OCI-LY7 (cell line): ENCODE results near the gene ACKR4. TPM values are rescaled to one million over a fixed set of nuclear protein-coding genes. Genes with fewer than 3 reads are reported as not detected.
A peak's percentile ranks its signal among the peaks of the same experiment; 100 is the strongest.

Experiments
- Bru-seq: library from RNA; stranded (reverse); fragments of 400-500 nt; gene quantifications from one replicate; lab custom pipeline; 2021; lab: Mats Ljungman, UMichigan
- BruChase-seq, 2 experiments: library from RNA; stranded (reverse); fragments of 400-500 nt; gene quantifications; one replicate each; lab custom pipeline; 2021; lab: Mats Ljungman, UMichigan
- BruUV-seq: library from RNA; stranded (reverse); fragments of 400-500 nt; replicated peaks from 2 replicates; lab custom pipeline; 2021; lab: Mats Ljungman, UMichigan
- CTCF ChIA-PET: fragments of 300-600 bp; sonication (Branson Sonifier 250); formaldehyde crosslinking; loops from one replicate; lab custom pipeline; 2022; ENCODE audit warnings: antibody characterized with exemption; ENCODE audit not compliant: unreplicated experiment; lab: Charles Lee
- POLR2A ChIA-PET: fragments of 300-600 bp; sonication (Branson Sonifier 250); formaldehyde crosslinking; loops from one replicate; lab custom pipeline; 2022; ENCODE audit warnings: antibody characterized with exemption; lab: Charles Lee
- DNase-seq: peaks from one replicate; pipeline ENCODE4 v3.0.0-alpha.2; 2015; ENCODE audit warnings: low spot score
- H2AFZ ChIP-seq: fragments of 200-600 bp; sonication (generic), shearing (Covaris generic); 2 replicates; pipeline ENCODE4 v1.6.1; 2014; ENCODE audit warnings: mild to moderate bottlenecking, antibody characterized with exemption, low read length, moderate library complexity
- H3K27ac ChIP-seq: fragments of 200-600 bp; sonication (generic); 2 replicates; pipeline ENCODE4 v1.5.1; 2014; ENCODE audit warnings: mixed run types, low read depth, mild to moderate bottlenecking, moderate library complexity, low read length, inconsistent platforms; ENCODE audit not compliant: poor library complexity, severe bottlenecking
- H3K36me3 ChIP-seq: fragments of 200-600 bp; sonication (generic); 2 replicates; pipeline ENCODE4 v1.6.1; 2014; ENCODE audit warnings: mild to moderate bottlenecking, antibody characterized with exemption, low read length, moderate library complexity, mixed read lengths; ENCODE audit not compliant: insufficient read depth
- H3K4me1 ChIP-seq: fragments of 200-600 bp; sonication (generic); 2 replicates; pipeline ENCODE4 v1.5.1; 2014; ENCODE audit warnings: mild to moderate bottlenecking, low read length; ENCODE audit not compliant: insufficient read depth, poor library complexity, severe bottlenecking
- H3K4me2 ChIP-seq: fragments of 200-600 bp; sonication (generic); 2 replicates; pipeline ENCODE4 v1.6.1; 2014; ENCODE audit warnings: mild to moderate bottlenecking, low read length
- H3K4me3 ChIP-seq: fragments of 200-600 bp; sonication (generic); 2 replicates; pipeline ENCODE4 v1.5.1; 2014; ENCODE audit warnings: mild to moderate bottlenecking, low read depth, low read length; ENCODE audit not compliant: poor library complexity, severe bottlenecking
- H3K79me2 ChIP-seq: fragments of 200-600 bp; sonication (generic); 2 replicates; pipeline ENCODE4 v1.6.1; 2016; ENCODE audit warnings: low read depth, mild to moderate bottlenecking, low read length, moderate library complexity, mixed read lengths; ENCODE audit not compliant: insufficient read depth
- H3K9me2 ChIP-seq: fragments of 200-600 bp; sonication (generic); 2 replicates; pipeline ENCODE4 v1.6.1; 2016; ENCODE audit warnings: mild to moderate bottlenecking, low read length, mixed read lengths; ENCODE audit not compliant: insufficient read depth
- H3K9me3 ChIP-seq: fragments of 200-600 bp; sonication (generic); 2 replicates; pipeline ENCODE4 v1.6.1; 2014; ENCODE audit warnings: mild to moderate bottlenecking, mixed run types, low read length, mixed read lengths
- H4K20me1 ChIP-seq: fragments of 200-600 bp; sonication (generic); 2 replicates; pipeline ENCODE4 v1.6.1; 2014; ENCODE audit warnings: mild to moderate bottlenecking, antibody characterized with exemption, low read length, moderate library complexity, mixed read lengths; ENCODE audit not compliant: insufficient read depth
- EZH2phosphoT487 ChIP-seq: fragments of 200-600 bp; sonication (generic); IDR thresholded peaks from 2 replicates; pipeline ENCODE4 v1.6.1; 2018; ENCODE audit warnings: low read depth, borderline replicate concordance, mild to moderate bottlenecking, mixed run types, antibody characterized with exemption, low read length, moderate library complexity, mixed read lengths
- intact Hi-C: fragments of 100-400 bp; cut with micrococcal nuclease; formaldehyde crosslinking; loops from one replicate; pipeline ENCODE4 v1.10.0; 2022; ENCODE audit not compliant: unreplicated experiment
- long read RNA-seq: library from polyadenylated mRNA; stranded (forward); transcript quantifications from one replicate; pipeline ENCODE4 v2.0.0, GENCODE V29; 2022
- total RNA-seq, 2 experiments: library from RNA; depleted of rRNA in 1 of 2; stranded (reverse); fragments of >200 nt in 1 of 2; shearing (Covaris generic) in 1 of 2; gene quantifications; 2 replicates each; pipeline ENCODE4 v1.2.3, GENCODE V29; 2014 to 2022
- TF ChIP-seq, protein P1 (sequence below): fragments of 200-600 bp; sonication (generic); conservative IDR thresholded peaks from 2 replicates; pipeline ENCODE4 v1.5.1; 2014; ENCODE audit warnings: mild to moderate bottlenecking, antibody characterized with exemption, low read length, moderate library complexity, mixed read lengths

The ACKR4 gene
- 2.1 and 2.4 TPM in 2 replicates for total RNA-seq (2014; rRNA removed; shearing (Covaris generic))
- 2.5 and 3.8 TPM in 2 replicates for total RNA-seq (2022)
- percentile 62 among the genes with signal in this experiment for Bru-seq, nascent RNA
- percentile 32 among the genes with signal in this experiment for BruChase-seq, experiment 1, labeled RNA remaining after a 6-hour chase
- percentile 59 among the genes with signal in this experiment for BruChase-seq, experiment 2, labeled RNA remaining after a 2-hour chase
- long read RNA-seq, partial matches to known transcripts = 0 of 9 reads
- long read RNA-seq, other reads (novel, unspliced or antisense) = 6 of 9 reads

GRCh38 chr3:132596816-132597433 lies at the start of gene ACKR4:
ACKR4 (plus strand) TSS chr3:132597270; CDS start chr3:132600398, 3,128 bp downstream.
- TF ChIP-seq, protein P1, sequence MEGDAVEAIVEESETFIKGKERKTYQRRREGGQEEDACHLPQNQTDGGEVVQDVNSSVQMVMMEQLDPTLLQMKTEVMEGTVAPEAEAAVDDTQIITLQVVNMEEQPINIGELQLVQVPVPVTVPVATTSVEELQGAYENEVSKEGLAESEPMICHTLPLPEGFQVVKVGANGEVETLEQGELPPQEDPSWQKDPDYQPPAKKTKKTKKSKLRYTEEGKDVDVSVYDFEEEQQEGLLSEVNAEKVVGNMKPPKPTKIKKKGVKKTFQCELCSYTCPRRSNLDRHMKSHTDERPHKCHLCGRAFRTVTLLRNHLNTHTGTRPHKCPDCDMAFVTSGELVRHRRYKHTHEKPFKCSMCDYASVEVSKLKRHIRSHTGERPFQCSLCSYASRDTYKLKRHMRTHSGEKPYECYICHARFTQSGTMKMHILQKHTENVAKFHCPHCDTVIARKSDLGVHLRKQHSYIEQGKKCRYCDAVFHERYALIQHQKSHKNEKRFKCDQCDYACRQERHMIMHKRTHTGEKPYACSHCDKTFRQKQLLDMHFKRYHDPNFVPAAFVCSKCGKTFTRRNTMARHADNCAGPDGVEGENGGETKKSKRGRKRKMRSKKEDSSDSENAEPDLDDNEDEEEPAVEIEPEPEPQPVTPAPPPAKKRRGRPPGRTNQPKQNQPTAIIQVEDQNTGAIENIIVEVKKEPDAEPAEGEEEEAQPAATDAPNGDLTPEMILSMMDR = no peak
- no peak for TF ChIP-seq EZH2phosphoT487
- H3K36me3 ChIP-seq = peaks cover 8% of the 10 kb centered on the region
- H3K4me3 ChIP-seq = peak within 1 kb of the TSS; percentile 68
- ChIA-PET CTCF (interaction anchor here (0.8 kb wide), 1 partner anchor 26 kb away, joined by 3 read pairs; no protein-coding TSS in a partner anchor), POLR2A (interaction anchor here (0.9 to 3.1 kb wide), 2 partner anchors 9 to 28 kb away, joined by 3 to 9 read pairs; no protein-coding TSS in a partner anchor)
- H4K20me1 ChIP-seq = no peaks in the 10 kb centered on the region
- peaks cover 40% of the 10 kb centered on the region for H3K4me1 ChIP-seq
- H3K9me3 ChIP-seq = no peaks in the 10 kb centered on the region
- H2AFZ ChIP-seq = peak within 1 kb of the TSS; percentile 67; the same call in 1 of the 2 replicates
- H3K79me2 ChIP-seq = peaks cover 11% of the 10 kb centered on the region; the same call in 1 of the 2 replicates
- H3K4me2 ChIP-seq = peak within 1 kb of the TSS; percentile 68
- TSS peak; percentile 82 for BruUV-seq
- peak; percentile 44 for DNase-seq
- no peaks in the 10 kb centered on the region for H3K9me2 ChIP-seq
- intact Hi-C loops = no loop called here
- peak within 1 kb of the TSS; percentile 72 for H3K27ac ChIP-seq

DNA sequence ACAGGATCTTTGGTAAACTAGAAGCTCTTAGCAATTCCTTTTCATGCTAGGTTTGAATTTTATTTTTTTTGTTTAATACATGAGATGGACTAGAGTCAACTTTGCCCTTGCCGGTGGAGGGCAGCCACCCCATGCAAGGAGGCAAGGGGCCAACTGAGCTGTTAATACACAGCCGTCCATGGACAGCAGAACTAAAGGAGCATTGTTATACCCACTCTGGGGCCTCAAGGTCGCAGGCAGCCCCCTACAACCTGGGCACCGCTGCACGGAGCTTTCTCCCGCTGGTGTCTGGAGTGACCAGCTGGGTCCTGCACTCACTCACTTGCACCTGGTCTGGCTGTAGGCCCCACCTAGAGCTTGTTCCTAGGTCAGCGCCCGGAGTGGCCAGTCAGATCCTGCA lies 47.9 kb upstream of the ACKR4 start:
- CTCF ChIA-PET = no interaction called here
- Histone ChIP-seq H3K36me3 (no peaks in the 10 kb centered on the region), H3K4me2 (no peak overlapping the region), H3K9me2 (no peaks in the 10 kb centered on the region), H4K20me1 (no peaks in the 10 kb centered on the region), H3K4me3 (no peak overlapping the region), H2AFZ (no peak overlapping the region), H3K4me1 (peaks cover 12% of the 10 kb centered on the region), H3K79me2 (no peaks in the 10 kb centered on the region), H3K9me3 (peaks cover 9% of the 10 kb centered on the region; the same call in 1 of the 2 replicates), H3K27ac (no peak overlapping the region)
- BruUV-seq = no TSS peak
- POLR2A ChIA-PET = interaction anchor here (1.1 to 2.1 kb wide), 2 partner anchors 74 to 77 kb away, joined by 3 to 4 read pairs; no protein-coding TSS in a partner anchor
- intact Hi-C loops = no loop called here
- no peak for DNase-seq
- TF ChIP-seq, protein P1 = no peak
- no peak for TF ChIP-seq EZH2phosphoT487
